ENCODE results near the gene SFXN5. TPM values are rescaled to one million over a fixed set of nuclear protein-coding genes. Genes with fewer than 3 reads are reported as not detected.
A peak's percentile ranks its signal among the peaks of the same experiment; 100 is the strongest.

Gene SFXN5
- total RNA-seq, 4 donors from 2014 or later, result 5.7 to 11.8 (median 6.7) TPM

- H3K9me3 ChIP-seq, result no peaks in the 10 kb centered on the region
- no peaks in the 10 kb centered on the region for H3K36me3 ChIP-seq
- H3K27me3 ChIP-seq, result peaks cover 100% of the 10 kb centered on the region
- H3K4me1 ChIP-seq, result peaks cover 0 to 39% (median 20%) of the 10 kb centered on the region in 3 donors
- H3K27ac ChIP-seq, result no peak overlapping the region
- WGBS, 2 donors (ENCODE audit: low coverage in 1 of 2), result 0 to 17% methylated on average over 8 of the region's 61 CpGs
- ATAC-seq, result no peak
- peak overlapping the region in 1 of 2 donors; percentile 12 for H3K4me3 ChIP-seq
- no peak for TF ChIP-seq CTCF (IDR thresholded peaks at IDR 0.05)
- no peak for TF ChIP-seq POLR2A (IDR thresholded peaks at IDR 0.05)
- no peak for TF ChIP-seq EP300 (IDR thresholded peaks at IDR 0.05)
- TF ChIP-seq POLR2AphosphoS5 (IDR thresholded peaks at IDR 0.05), result no peak
Observed at GRCh38 chr2:72924353-72925240, 146.9 kb downstream of the SFXN5 start.

- Histone ChIP-seq H3K27me3 (peaks cover 100% of the 10 kb centered on the region), H3K9me3 (no peaks in the 10 kb centered on the region), H3K36me3 (no peaks in the 10 kb centered on the region), H3K4me3 (no peak overlapping the region), H3K27ac (no peak overlapping the region), H3K4me1 (peaks cover 0 to 45% (median 20%) of the 10 kb centered on the region in 3 donors)
- TF ChIP-seq EP300 (IDR thresholded peaks at IDR 0.05) (no peak), POLR2AphosphoS5 (IDR thresholded peaks at IDR 0.05) (no peak), POLR2A (IDR thresholded peaks at IDR 0.05) (no peak), CTCF (IDR thresholded peaks at IDR 0.05) (no peak)
- ATAC-seq, result no peak
- WGBS, 2 donors (ENCODE audit: low coverage in 1 of 2), result no CpG with 5 or more reads among the region's 36 CpGs
Observed at GRCh38 chr2:72923833-72924352, 147.6 kb downstream of the SFXN5 start.

GRCh38 chr2:72921853-72922252, 149.7 kb downstream of the SFXN5 start:
- peaks cover 100% of the 10 kb centered on the region for H3K27me3 ChIP-seq
- no peak overlapping the region for H3K4me3 ChIP-seq
- peaks cover 0 to 65% (median 38%) of the 10 kb centered on the region in 3 donors for H3K4me1 ChIP-seq
- ATAC-seq, result no peak
- H3K27ac ChIP-seq, result no peak overlapping the region
- 80% methylated on average over 1 of the region's 1 CpG; no CpG with 5 or more reads in 1 of the 2 donors for WGBS, 2 donors (ENCODE audit: low coverage in 1 of 2)
- H3K36me3 ChIP-seq, result no peaks in the 10 kb centered on the region
- no peaks in the 10 kb centered on the region for H3K9me3 ChIP-seq
- no peak for TF ChIP-seq POLR2A (IDR thresholded peaks at IDR 0.05)
- no peak for TF ChIP-seq CTCF (IDR thresholded peaks at IDR 0.05)
- TF ChIP-seq POLR2AphosphoS5 (IDR thresholded peaks at IDR 0.05), result no peak
- no peak for TF ChIP-seq EP300 (IDR thresholded peaks at IDR 0.05)

- ATAC-seq, result no peak
- Histone ChIP-seq H3K4me1 (peaks cover 0 to 71% (median 44%) of the 10 kb centered on the region in 3 donors), H3K27me3 (peaks cover 100% of the 10 kb centered on the region), H3K9me3 (no peaks in the 10 kb centered on the region), H3K27ac (no peak overlapping the region), H3K36me3 (no peaks in the 10 kb centered on the region), H3K4me3 (no peak overlapping the region)
- TF ChIP-seq POLR2AphosphoS5 (IDR thresholded peaks at IDR 0.05) (no peak), EP300 (IDR thresholded peaks at IDR 0.05) (no peak), CTCF (IDR thresholded peaks at IDR 0.05) (no peak), POLR2A (IDR thresholded peaks at IDR 0.05) (no peak)
- WGBS, 2 donors (ENCODE audit: low coverage in 1 of 2), result 13 to 17% methylated on average over 3 to 7 of the region's 15 CpGs
Observed at GRCh38 chr2:72921088-72921851, 150.2 kb downstream of the SFXN5 start.
